IMR-90 (cell line): ENCODE measurements around the gene RHOT1. TPM values are rescaled to one million over a fixed set of nuclear protein-coding genes. Genes with fewer than 3 reads are reported as not detected.

Experiments used
- ATAC-seq: fragments of 200-7000 bp; cut with Tn5 transposase; 2 replicates; pipeline ENCODE4 v1.9.1; 2020; ENCODE audit warnings: low read depth, mild to moderate bottlenecking, moderate library complexity
- BruUV-seq: library from RNA; stranded (reverse); fragments of 400-500 nt; replicated peaks from 2 replicates; lab custom pipeline; 2021; lab: Mats Ljungman, UMichigan
- CTCF ChIA-PET: fragments of 300-600 bp; formaldehyde crosslinking; extraction: SDS; loops from one replicate; lab custom pipeline; 2021; ENCODE audit warnings: antibody characterized with exemption; lab: Yijun Ruan, JAX
- POLR2A ChIA-PET: fragments of 300-600 bp; sonication (Branson Sonifier 250); formaldehyde crosslinking; loops from one replicate; lab custom pipeline; 2022; ENCODE audit warnings: antibody characterized with exemption; ENCODE audit not compliant: unreplicated experiment; lab: Charles Lee
- DNase-seq: peaks from one replicate; pipeline ENCODE4 v3.0.0; 2013
- H2AFZ ChIP-seq: replicated peaks from 2 replicates; pipeline ENCODE3; 2013; ENCODE audit warnings: low read length, mild to moderate bottlenecking; ENCODE audit not compliant: poor library complexity
- H2AK5ac ChIP-seq: 2 replicates; pipeline ENCODE4 v1.6.1; 2013; ENCODE audit warnings: low read depth, low read length, inconsistent platforms
- H2AK9ac ChIP-seq: replicated peaks from 2 replicates; pipeline ENCODE3; 2013; ENCODE audit warnings: mild to moderate bottlenecking, low read depth, low read length, moderate library complexity; ENCODE audit not compliant: poor library complexity
- H2BK120ac ChIP-seq: 2 replicates; pipeline ENCODE4 v1.6.1; 2013; ENCODE audit warnings: low read depth, low read length, inconsistent platforms
- H2BK15ac ChIP-seq: 3 replicates; pipeline ENCODE4 v1.6.1; 2013; ENCODE audit warnings: low read depth, low read length, inconsistent platforms
- H2BK20ac ChIP-seq: 2 replicates; pipeline ENCODE4 v1.6.1; 2013; ENCODE audit warnings: low read depth, mild to moderate bottlenecking, inconsistent platforms, low read length, moderate library complexity
- H2BK5ac ChIP-seq: 2 replicates; pipeline ENCODE4 v1.6.1; 2013; ENCODE audit warnings: mild to moderate bottlenecking, low read depth, low read length, inconsistent platforms; ENCODE audit not compliant: poor library complexity, severe bottlenecking
- H3K14ac ChIP-seq: replicated peaks from 2 replicates; pipeline ENCODE4 v1.6.1; 2013; ENCODE audit warnings: low read depth, low read length, inconsistent platforms
- H3K18ac ChIP-seq: 2 replicates; pipeline ENCODE4 v1.6.1; 2013; ENCODE audit warnings: low read depth, low read length, control low read depth
- H3K23ac ChIP-seq: 2 replicates; pipeline ENCODE4 v1.6.1; 2013; ENCODE audit warnings: low read depth, low read length, inconsistent platforms
- H3K27ac ChIP-seq: 2 replicates; pipeline ENCODE4 v1.5.1; 2013; ENCODE audit warnings: mild to moderate bottlenecking, control low read depth, low read length; ENCODE audit not compliant: insufficient read depth
- H3K27me3 ChIP-seq: 2 replicates; pipeline ENCODE4 v1.6.1; 2013; ENCODE audit warnings: low read length; ENCODE audit not compliant: control insufficient read depth, insufficient read depth
- H3K36me3 ChIP-seq: 2 replicates; pipeline ENCODE4 v1.6.1; 2013; ENCODE audit warnings: low read length, mixed read lengths; ENCODE audit not compliant: control insufficient read depth, insufficient read depth
- H3K4ac ChIP-seq: 2 replicates; pipeline ENCODE4 v1.6.1; 2013; ENCODE audit warnings: low read depth, low read length, inconsistent platforms
- H3K4me1 ChIP-seq: 2 replicates; pipeline ENCODE4 v1.6.1; 2013; ENCODE audit warnings: low read length, mixed read lengths; ENCODE audit not compliant: control insufficient read depth, insufficient read depth
- H3K4me2 ChIP-seq: 2 replicates; pipeline ENCODE4 v1.6.1; 2013; ENCODE audit warnings: low read depth, mild to moderate bottlenecking, control low read depth, low read length, moderate library complexity
- H3K4me3 ChIP-seq: 2 replicates; pipeline ENCODE4 v1.5.1; 2013; ENCODE audit warnings: low read depth, mild to moderate bottlenecking, control low read depth, low read length, moderate library complexity; ENCODE audit not compliant: insufficient read depth
- H3K56ac ChIP-seq: 2 replicates; pipeline ENCODE4 v1.6.1; 2013; ENCODE audit warnings: low read length, inconsistent platforms; ENCODE audit not compliant: insufficient read depth; ENCODE audit errors: extremely low read depth
- H3K79me1 ChIP-seq, 2 experiments: 2 replicates each; pipeline ENCODE4 v1.6.1; 2013; ENCODE audit warnings: low read length in 2 of 2, inconsistent platforms in 1 of 2, low read depth in 1 of 2
- H3K9ac ChIP-seq: 2 replicates; pipeline ENCODE4 v1.6.1; 2013; ENCODE audit warnings: low read depth, low read length, control low read depth
- H3K9me1 ChIP-seq: 2 replicates; pipeline ENCODE4 v1.6.1; 2013; ENCODE audit warnings: low read length, inconsistent platforms; ENCODE audit not compliant: insufficient read depth
- H3K9me3 ChIP-seq: 2 replicates; pipeline ENCODE4 v1.6.1; 2013; ENCODE audit warnings: low read length; ENCODE audit not compliant: control insufficient read depth, insufficient read depth
- H4K20me1 ChIP-seq: 2 replicates; pipeline ENCODE4 v1.6.1; 2013; ENCODE audit warnings: low read length, inconsistent platforms; ENCODE audit not compliant: insufficient read depth
- H4K5ac ChIP-seq: 2 replicates; pipeline ENCODE4 v1.6.1; 2013; ENCODE audit warnings: mild to moderate bottlenecking, low read depth, low read length, control low read depth
- H4K8ac ChIP-seq, 2 experiments: 2 replicates each; pipeline ENCODE4 v1.6.1; 2013; ENCODE audit warnings: low read depth in 2 of 2, low read length in 2 of 2, control low read depth in 1 of 2, inconsistent platforms in 1 of 2
- H4K91ac ChIP-seq: 2 replicates; pipeline ENCODE4 v1.6.1; 2013; ENCODE audit warnings: low read depth, low read length, inconsistent platforms; ENCODE audit not compliant: insufficient read depth
- BHLHE40 ChIP-seq: fragments of 150-350 bp; IDR thresholded peaks from 2 replicates; pipeline ENCODE4 v1.6.1; 2016; ENCODE audit warnings: mild to moderate bottlenecking, low read depth, low read length
- CEBPB ChIP-seq: IDR thresholded peaks from 2 replicates; pipeline ENCODE4 v1.6.1; 2012; ENCODE audit warnings: low read depth, low read length, improper control_type of control experiment
- CHD1 ChIP-seq: IDR thresholded peaks from 2 replicates; pipeline ENCODE4 v1.6.1; 2012; ENCODE audit warnings: low read depth, low read length, improper control_type of control experiment
- FOS ChIP-seq: fragments of 150-350 bp; IDR thresholded peaks from 2 replicates; pipeline ENCODE4 v1.6.1; 2016; ENCODE audit warnings: low read depth, low read length
- MAZ ChIP-seq: IDR thresholded peaks from 2 replicates; pipeline ENCODE4 v1.6.1; 2012; ENCODE audit warnings: low read depth, mild to moderate bottlenecking, low read length, improper control_type of control experiment, moderate library complexity, borderline replicate concordance
- MXI1 ChIP-seq: IDR thresholded peaks from 2 replicates; pipeline ENCODE4 v1.6.1; 2012; ENCODE audit warnings: low read depth, mild to moderate bottlenecking, low read length, moderate library complexity, borderline replicate concordance
- NFE2L2 ChIP-seq: fragments of 150-350 bp; IDR thresholded peaks from 2 replicates; pipeline ENCODE4 v1.6.1; 2016; ENCODE audit warnings: low read depth, mild to moderate bottlenecking, low read length
- POLR2A ChIP-seq: IDR thresholded peaks from 2 replicates; pipeline ENCODE4 v1.6.1; 2012; ENCODE audit warnings: mild to moderate bottlenecking, low read depth, low read length
- RCOR1 ChIP-seq: IDR thresholded peaks from 2 replicates; pipeline ENCODE4 v1.6.1; 2012; ENCODE audit warnings: mild to moderate bottlenecking, low read length, improper control_type of control experiment; ENCODE audit not compliant: insufficient replicate concordance
- RFX5 ChIP-seq: IDR thresholded peaks from 2 replicates; pipeline ENCODE4 v1.8.0; 2012; ENCODE audit warnings: low read depth, mild to moderate bottlenecking, low read length, moderate library complexity
- WGBS, 2 experiments: methylation state at CpG; one replicate each; pipeline versions ENCODE4 v1.1.5 to v1.1.7; 2013; ENCODE audit warnings: missing lambda C conversion rate in 2 of 2; ENCODE audit not compliant: insufficient read length in 1 of 2; ENCODE audit errors: extremely low coverage in 2 of 2; 5-methylcytosine and 5-hydroxymethylcytosine counted together
- dilution Hi-C: fragments of 300-500 bp; cut with HindIII; formaldehyde crosslinking; loops from one replicate; pipeline ENCODE4 v1.14.3; 2018; ENCODE audit warnings: low sequenced_read_pairs; ENCODE audit not compliant: unreplicated experiment
- in situ Hi-C: fragments of 300-500 bp; cut with MboI; formaldehyde crosslinking; loops from 3 replicates; pipeline ENCODE4 v1.14.3; 2019; ENCODE audit warnings: low sequenced_read_pairs, inconsistent platforms, mixed read lengths
- intact Hi-C: fragments of 100-400 bp; cut with micrococcal nuclease; formaldehyde crosslinking; loops from 2 replicates; pipeline ENCODE4 v1.10.0; 2022
- polyA plus RNA-seq, 3 experiments: library from polyadenylated mRNA; depleted of rRNA; stranded (reverse); fragments of >200 nt; gene quantifications; 2 replicates each; pipeline ENCODE4 v1.2.3, GENCODE V29; 2012; ENCODE audit warnings: low replicate concordance in 1 of 3
- total RNA-seq: library from RNA; depleted of rRNA; stranded (reverse); fragments of >200 nt; gene quantifications from 2 replicates; pipeline ENCODE4 v1.2.3, GENCODE V29; 2012
- TF ChIP-seq, protein P1 (sequence below): fragments of 150-350 bp; IDR thresholded peaks from 2 replicates; pipeline ENCODE4 v1.6.1; 2017; ENCODE audit warnings: mild to moderate bottlenecking, antibody characterized with exemption, low read length, low read depth
- TF ChIP-seq, protein P2 (sequence below): conservative IDR thresholded peaks from 2 replicates; pipeline ENCODE4 v1.5.1; 2012; ENCODE audit warnings: mild to moderate bottlenecking, low read depth, low read length, improper control_type of control experiment

The RHOT1 gene
- total and polyA plus RNA-seq, 2 of the 4 experiments (the other 2 are of a cell fraction) = 27.4 to 27.6 TPM

DNA sequence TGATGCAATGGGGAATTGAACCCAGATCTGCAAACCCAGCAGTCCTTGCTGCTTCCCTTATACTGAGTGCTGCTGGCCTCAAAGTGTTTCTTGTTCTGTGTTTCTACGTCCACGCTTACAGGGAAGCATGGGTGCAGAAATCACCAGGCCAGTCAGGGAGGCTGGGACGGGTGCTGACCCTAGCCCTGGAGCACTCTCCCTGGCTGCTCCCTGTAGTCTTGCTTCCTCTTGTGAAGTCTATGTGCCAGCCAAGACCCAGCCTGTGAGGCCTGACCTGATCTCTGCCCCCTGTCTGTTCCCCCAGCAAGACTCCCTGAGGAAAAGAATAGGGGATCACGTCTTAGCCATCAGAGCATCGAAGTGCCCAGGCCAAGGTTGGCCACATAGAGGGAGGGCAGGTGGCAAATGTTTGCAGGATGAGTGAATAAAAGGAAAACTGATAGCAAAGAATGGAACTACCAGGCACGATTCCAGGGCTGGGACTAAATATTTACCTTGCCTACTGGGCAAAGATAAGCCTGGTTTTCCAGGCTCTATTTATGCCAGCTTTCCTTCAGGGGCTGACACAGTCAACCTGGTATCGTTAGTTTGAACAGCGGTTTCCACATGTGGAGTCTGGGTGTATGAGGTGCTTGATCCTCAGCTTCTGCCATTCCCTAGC lies 41.2 kb upstream of the RHOT1 start:
- Histone ChIP-seq H3K79me1 (no peaks in the 10 kb centered on the region), H2AFZ (no peak overlapping the region), H3K9me3 (no peaks in the 10 kb centered on the region), H4K91ac (no peak overlapping the region), H2AK5ac (no peak overlapping the region), H2BK5ac (no peak overlapping the region), H4K8ac (no peak overlapping the region), H3K36me3 (no peaks in the 10 kb centered on the region), H2BK15ac (no peak overlapping the region), H3K4me3 (no peak overlapping the region), H4K5ac (no peak overlapping the region), H2BK120ac (no peak overlapping the region), H3K23ac (no peak overlapping the region), H3K9me1 (no peaks in the 10 kb centered on the region), H3K14ac (no peak overlapping the region), H4K20me1 (no peaks in the 10 kb centered on the region), H2BK20ac (no peak overlapping the region), H3K4me1 (no peaks in the 10 kb centered on the region), H3K4ac (no peak overlapping the region), H3K27me3 (peaks cover 4% of the 10 kb centered on the region), H3K56ac (no peak overlapping the region), H2AK9ac (no peak overlapping the region), H3K27ac (no peak overlapping the region), H3K4me2 (no peak overlapping the region), H3K18ac (no peak overlapping the region), H3K9ac (no peak overlapping the region)
- 80% methylated on average over 4 of the region's 8 CpGs; no CpG with 5 or more reads in 1 of the 2 experiments for WGBS, 2 experiments
- dilution Hi-C loops = no loop called here
- DNase-seq = no peak
- no peak for TF ChIP-seq RCOR1
- no peak for TF ChIP-seq RFX5
- TF ChIP-seq MAZ = no peak
- no peak for TF ChIP-seq CHD1
- no peak for TF ChIP-seq NFE2L2
- TF ChIP-seq, protein P1, sequence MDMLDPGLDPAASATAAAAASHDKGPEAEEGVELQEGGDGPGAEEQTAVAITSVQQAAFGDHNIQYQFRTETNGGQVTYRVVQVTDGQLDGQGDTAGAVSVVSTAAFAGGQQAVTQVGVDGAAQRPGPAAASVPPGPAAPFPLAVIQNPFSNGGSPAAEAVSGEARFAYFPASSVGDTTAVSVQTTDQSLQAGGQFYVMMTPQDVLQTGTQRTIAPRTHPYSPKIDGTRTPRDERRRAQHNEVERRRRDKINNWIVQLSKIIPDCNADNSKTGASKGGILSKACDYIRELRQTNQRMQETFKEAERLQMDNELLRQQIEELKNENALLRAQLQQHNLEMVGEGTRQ = no peak
- TF ChIP-seq CEBPB = no peak
- no peak for TF ChIP-seq MXI1
- no peak for TF ChIP-seq BHLHE40
- TF ChIP-seq FOS = no peak
- TF ChIP-seq, protein P2, sequence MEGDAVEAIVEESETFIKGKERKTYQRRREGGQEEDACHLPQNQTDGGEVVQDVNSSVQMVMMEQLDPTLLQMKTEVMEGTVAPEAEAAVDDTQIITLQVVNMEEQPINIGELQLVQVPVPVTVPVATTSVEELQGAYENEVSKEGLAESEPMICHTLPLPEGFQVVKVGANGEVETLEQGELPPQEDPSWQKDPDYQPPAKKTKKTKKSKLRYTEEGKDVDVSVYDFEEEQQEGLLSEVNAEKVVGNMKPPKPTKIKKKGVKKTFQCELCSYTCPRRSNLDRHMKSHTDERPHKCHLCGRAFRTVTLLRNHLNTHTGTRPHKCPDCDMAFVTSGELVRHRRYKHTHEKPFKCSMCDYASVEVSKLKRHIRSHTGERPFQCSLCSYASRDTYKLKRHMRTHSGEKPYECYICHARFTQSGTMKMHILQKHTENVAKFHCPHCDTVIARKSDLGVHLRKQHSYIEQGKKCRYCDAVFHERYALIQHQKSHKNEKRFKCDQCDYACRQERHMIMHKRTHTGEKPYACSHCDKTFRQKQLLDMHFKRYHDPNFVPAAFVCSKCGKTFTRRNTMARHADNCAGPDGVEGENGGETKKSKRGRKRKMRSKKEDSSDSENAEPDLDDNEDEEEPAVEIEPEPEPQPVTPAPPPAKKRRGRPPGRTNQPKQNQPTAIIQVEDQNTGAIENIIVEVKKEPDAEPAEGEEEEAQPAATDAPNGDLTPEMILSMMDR = no peak
- no peak for TF ChIP-seq POLR2A
- in situ Hi-C loops = no loop called here
- no peak; the same call in 1 of the 2 replicates for ATAC-seq
- ChIA-PET POLR2A (no interaction called here), CTCF (no interaction called here)
- no TSS peak for BruUV-seq
- intact Hi-C loops = no loop called here
